ENCODE measurements around the gene GP5.

- TF ChIP-seq EZH2 (IDR thresholded peaks at IDR 0.05; ENCODE audit: borderline replicate concordance, insufficient read depth, low read depth, low read length, poor library complexity, severe bottlenecking) = no peak
- no peak for TF ChIP-seq CTCF (IDR thresholded peaks at IDR 0.05)
These were observed 25.9 kb upstream of the GP5 start for GRCh38 chr3:194424953-194425352.
